Hippocampal formation (tissue), 2 donors: ENCODE measurements around the gene GPR32.
"Not testable (repeated sequence)": the region's sequence is repeated elsewhere in the genome, so short reads cannot be mapped to it uniquely, and the experiment has no call there.

Source experiments
- DNase-seq, 2 donors: peaks; one replicate each; lab custom pipeline; 2025; lab: John Stamatoyannopoulos, UW

The GPR32 gene, protein sequence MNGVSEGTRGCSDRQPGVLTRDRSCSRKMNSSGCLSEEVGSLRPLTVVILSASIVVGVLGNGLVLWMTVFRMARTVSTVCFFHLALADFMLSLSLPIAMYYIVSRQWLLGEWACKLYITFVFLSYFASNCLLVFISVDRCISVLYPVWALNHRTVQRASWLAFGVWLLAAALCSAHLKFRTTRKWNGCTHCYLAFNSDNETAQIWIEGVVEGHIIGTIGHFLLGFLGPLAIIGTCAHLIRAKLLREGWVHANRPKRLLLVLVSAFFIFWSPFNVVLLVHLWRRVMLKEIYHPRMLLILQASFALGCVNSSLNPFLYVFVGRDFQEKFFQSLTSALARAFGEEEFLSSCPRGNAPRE

DNA sequence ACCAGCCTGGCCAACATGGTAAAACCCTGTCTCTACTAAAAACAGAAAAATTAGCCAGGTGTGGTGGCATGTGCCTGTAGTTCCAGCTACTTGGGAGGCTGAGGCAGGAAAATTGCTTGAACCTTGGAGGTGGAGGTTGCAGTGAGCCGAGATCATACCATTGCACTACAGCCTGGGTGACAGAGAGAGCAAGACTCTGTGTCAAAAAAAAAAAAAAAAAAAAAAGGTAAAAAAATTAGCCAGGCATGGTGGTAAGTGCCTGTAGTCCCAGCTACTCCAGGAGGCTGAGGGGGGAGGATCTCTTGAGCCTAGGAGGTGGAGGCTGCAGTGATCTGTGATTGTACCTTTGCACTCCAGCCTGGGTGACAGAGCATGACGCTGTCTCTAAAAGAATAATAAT, at the start of gene GPR32:
TSS of gene GPR32 (plus strand) at position 301 of the 400 bp plus-strand sequence. CDS start 137 bp downstream, outside the sequence.
- DNase-seq = not testable (repeated sequence)

GRCh38 chr19:50720921-50721381, 49.3 kb upstream of the GPR32 start:
- DNase-seq = no peak

DNA sequence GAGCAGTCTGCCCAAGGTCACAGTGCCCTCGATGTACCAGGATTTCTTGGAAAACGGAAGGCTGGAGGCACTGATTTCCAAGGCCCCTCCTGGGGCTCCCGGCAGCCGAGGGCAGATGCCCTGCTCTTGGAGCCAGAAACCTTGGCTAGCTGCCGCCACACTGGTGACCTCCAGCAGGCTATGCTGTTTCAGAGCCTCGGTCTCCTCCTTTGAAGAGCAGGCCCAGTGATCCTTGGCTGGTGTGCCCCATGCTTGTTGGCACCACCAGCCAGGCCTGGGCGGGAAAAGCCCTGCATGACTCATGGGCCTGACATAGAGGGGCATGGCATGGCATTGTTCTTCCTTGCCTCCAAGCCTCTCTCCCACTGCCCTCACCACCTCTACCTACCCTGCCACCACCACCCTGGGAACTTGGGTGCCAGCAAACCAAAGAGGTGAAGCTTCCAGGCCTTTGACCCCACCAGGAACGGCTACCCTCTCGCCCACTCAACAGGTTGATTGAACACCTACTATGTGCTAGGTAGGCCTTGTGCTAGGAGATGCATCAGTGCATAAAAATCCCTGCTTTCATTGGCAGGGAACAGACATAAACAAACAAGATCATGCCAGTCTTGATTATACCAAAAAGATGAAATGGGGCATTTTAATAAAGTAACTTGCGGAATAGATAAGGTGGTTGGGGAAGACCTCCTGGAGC, 48.7 kb upstream of the GPR32 start:
- no peak for DNase-seq

DNA sequence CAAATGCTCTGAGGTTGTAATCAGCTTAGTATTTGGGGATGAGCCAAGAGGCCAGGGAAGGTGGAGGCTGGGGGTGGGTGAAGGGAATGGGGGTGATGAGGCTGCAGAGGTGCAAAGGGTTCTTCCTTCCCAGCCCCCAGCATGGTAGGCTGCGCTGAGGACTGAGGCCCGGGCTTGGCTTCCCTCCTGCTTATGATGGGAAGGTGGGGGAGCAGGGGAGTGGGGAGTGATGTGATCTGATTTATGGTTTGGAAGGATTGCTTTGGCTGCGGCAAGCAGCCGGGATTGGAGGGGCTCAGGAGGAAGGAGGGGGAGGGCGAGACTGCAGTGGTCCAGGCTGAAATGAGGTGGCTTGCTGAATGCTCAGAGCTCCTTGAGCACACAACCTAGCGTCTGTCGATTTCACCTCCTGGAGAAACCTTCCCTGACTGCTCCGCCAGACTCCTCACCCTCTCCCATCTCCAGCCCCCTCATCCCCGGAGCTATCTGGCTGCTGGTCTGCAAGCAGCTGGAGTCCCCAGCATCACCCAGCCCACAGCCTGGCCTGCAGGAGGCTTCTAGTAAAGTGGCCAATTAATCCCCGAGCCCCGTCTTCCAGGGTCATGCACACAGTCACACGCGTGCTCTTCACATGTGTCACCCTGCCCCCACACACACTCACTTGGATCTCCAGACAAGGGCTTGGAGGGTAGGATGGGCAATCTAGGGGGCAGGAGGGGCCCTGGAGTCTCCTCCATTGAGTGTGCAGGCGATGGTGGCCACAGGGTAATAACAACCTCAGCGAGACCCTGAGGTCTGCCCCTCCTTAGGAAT, 47.9 kb upstream of the GPR32 start:
- DNase-seq = no peak

DNA sequence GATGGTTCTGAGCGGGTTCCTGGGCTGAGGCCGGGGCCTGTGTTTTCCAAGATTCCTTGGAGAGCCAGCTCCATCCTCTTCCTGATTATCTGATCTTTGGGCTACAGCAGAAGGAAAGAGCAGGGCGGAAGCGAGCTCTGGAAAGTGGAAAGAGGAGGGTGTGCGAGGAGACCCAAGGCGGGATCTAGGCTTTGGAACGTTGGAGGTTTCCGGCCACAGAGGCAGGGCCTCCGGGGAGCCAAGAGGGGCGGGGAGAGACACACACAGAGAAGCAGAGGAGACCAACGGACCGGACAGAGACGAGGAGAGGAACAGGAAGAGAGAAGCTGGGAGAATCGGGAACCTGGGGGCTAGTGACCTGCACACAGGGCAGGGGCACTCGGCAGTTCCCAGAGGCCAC, 47.2 kb upstream of the GPR32 start, which contains the start of gene CLEC11A:
TSS of gene CLEC11A (plus strand) at position 296 of the 400 bp plus-strand sequence. CDS start 162 bp downstream, outside the sequence.
- no peak for DNase-seq

- DNase-seq = no peak
Observed at GRCh38 chr19:50723735-50724521, 46.3 kb upstream of the GPR32 start.

GRCh38 chr19:50724522-50725217, 45.6 kb upstream of the GPR32 start:
- DNase-seq = peak; percentile 99

- DNase-seq = no peak
Observed at GRCh38 chr19:50725218-50725910, 44.9 kb upstream of the GPR32 start.

DNA sequence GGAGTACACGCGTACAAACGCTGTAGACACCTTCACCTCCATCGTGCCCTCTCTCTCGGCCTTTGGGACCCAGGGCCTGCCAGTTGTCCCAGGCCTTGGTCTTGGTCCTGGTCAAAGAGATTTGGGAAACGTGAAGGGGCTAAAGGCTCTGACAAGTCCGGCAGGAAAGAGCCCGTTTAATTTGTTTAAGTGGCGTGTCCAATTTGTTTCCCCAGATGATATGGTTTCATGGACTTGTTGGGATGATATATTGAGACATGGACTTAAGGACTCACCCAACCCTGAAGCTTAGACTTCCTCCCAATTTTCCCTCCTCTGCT, 44.4 kb upstream of the GPR32 start:
- DNase-seq = no peak

GRCh38 chr19:50728084-50728737, 42.1 kb upstream of the GPR32 start:
- peak; percentile 61 to 66 for DNase-seq

DNA sequence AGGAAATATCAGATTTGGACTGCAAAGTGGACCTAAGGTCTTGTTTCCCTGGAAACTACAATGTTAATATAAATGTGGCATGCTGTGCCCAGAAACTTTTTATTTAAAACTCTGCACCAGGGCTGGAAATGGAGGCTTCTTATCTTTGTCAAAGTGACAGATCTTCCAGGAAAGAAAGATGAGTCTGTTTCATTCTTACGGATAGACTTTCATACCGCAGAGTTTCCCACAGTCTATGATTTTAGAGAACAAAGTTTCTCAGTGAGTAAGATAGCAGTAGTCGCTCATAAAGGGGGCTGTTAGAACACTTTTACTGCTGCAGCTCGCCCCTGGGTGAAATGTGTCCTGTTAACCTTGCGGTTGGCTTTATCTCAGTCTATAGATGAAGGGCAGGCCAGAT, 40.4 kb upstream of the GPR32 start:
- no peak for DNase-seq

GRCh38 chr19:50735869-50736268, 34.4 kb upstream of the GPR32 start:
- DNase-seq = no peak

DNA sequence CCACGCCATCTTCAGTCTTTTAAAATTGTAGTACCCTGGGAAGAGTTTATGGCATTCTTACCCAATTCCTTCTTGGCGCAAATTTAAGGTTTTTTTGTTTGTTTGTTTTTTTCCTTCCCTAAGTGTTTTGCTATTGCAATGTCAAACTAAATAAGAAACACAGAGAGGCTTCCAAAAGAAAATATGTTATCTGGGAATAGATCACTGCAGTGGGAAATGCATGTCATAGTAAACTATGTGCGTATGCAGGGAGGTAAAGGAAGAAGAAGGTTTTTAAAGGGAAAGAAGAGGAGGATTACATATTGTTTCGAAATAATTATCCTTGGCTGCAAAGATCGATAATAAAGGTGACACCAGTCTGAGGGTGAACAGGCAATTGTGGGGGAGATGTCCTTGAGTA, 33.9 kb upstream of the GPR32 start:
- no peak for DNase-seq

- no peak for DNase-seq
Observed at GRCh38 chr19:50739132-50739913, 30.9 kb upstream of the GPR32 start.

DNA sequence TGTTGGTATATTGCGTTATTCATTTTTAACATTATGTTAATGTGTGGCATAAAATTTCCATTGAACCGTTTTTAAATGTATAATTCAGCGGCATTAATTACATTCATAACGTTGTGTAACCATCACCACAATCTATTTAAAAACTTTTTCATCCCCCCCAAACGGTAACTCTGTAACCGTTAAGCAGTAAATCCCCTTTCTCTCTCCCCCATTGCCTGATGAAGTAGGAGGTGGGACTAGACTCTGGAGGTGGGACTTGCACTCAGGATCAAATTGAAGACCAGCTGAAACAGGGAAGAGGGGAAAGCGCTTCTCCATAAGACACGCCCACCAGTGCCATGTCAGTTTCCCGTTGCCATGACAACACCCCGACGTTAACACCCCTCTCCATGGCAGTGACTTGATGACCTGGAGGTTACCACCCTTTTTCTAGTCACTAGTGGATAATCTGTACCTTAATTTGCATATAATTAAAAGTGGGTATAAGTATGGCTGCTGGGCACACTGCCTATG, 30.3 kb upstream of the GPR32 start:
- no peak for DNase-seq

DNA sequence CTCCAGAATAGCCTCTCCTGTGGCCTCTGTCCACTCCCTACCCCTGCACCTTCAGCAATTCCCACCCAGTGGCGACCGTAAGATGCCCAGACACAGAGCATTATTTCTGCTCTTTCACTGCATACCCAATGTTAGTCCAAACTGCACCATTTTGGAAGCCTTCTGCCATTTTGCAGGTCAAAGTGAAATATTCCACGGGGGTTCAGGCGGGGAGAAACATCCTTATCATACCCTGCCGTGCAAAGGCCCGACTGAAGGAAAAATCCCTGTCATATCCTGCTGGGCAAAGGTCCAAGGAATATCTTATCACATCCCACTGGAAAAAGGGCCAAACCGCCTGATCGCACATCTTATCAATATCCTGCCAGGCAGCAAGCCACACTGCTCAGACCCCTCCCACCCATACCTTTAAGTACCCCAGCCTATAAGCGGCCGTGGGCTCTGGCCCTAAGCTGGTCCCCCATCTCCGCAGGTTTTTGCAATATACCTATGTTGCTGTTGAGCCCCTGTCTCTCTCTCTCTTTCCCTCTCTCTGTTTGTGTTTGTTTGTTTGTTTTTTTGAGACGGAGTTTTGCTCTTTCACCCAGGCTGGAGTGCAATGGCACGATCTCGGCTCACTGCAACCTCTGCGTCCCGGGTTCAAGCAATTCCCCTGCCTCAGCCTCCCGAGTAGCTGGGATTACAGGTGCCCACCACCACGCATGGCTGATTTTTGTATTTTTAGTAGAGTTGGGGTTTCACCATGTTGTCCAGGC, 28.9 kb upstream of the GPR32 start:
- DNase-seq = no peak

- DNase-seq = no peak
Observed at GRCh38 chr19:50743537-50743936, 26.7 kb upstream of the GPR32 start.

DNA sequence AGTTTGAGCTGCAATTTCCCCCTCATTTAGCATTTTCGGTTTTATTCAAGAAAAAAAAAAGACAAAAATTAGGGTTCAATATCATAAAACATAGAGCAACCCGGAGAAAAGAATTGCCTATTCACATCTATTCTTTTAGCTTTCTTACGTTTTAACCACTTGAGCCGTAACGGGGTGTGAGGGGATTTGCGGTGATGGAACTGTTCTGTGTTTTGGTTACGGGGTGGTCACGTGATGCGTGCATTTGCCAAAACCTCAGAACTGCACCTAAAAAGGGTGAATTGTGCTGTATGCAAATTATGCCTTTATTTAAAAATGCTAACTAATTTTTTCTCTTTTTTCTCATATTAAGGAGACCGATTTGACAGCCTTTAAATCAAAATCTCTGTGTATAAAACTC, 25.0 kb upstream of the GPR32 start:
- no peak for DNase-seq
